GM06990 (cell line): Measurements from ENCODE around the gene REEP2.

ENCODE experiments used
- DNase-seq: peaks from one replicate; pipeline ENCODE4 v3.0.0-alpha.2; 2011; ENCODE audit not compliant: insufficient read length; ENCODE audit errors: extremely low read depth
- H3K27me3 ChIP-seq: replicated peaks from 2 replicates; pipeline ENCODE4 v1.6.0; 2011; ENCODE audit warnings: low read length; ENCODE audit not compliant: control insufficient read depth, insufficient read depth
- H3K36me3 ChIP-seq: 2 replicates; pipeline ENCODE4 v1.5.1; 2011; ENCODE audit warnings: low read length; ENCODE audit not compliant: control insufficient read depth, insufficient read depth
- H3K4me3 ChIP-seq: replicated peaks from 2 replicates; pipeline ENCODE4 v1.5.1; 2011; ENCODE audit warnings: low read depth, mild to moderate bottlenecking, control low read depth, low read length
- CTCF ChIP-seq: IDR thresholded peaks from 2 replicates; pipeline ENCODE4 v1.5.1; 2011; ENCODE audit warnings: low read length, control low read depth, mild to moderate bottlenecking, inconsistent platforms; ENCODE audit not compliant: insufficient read depth, poor library complexity, severe bottlenecking

The REEP2 gene

DNA sequence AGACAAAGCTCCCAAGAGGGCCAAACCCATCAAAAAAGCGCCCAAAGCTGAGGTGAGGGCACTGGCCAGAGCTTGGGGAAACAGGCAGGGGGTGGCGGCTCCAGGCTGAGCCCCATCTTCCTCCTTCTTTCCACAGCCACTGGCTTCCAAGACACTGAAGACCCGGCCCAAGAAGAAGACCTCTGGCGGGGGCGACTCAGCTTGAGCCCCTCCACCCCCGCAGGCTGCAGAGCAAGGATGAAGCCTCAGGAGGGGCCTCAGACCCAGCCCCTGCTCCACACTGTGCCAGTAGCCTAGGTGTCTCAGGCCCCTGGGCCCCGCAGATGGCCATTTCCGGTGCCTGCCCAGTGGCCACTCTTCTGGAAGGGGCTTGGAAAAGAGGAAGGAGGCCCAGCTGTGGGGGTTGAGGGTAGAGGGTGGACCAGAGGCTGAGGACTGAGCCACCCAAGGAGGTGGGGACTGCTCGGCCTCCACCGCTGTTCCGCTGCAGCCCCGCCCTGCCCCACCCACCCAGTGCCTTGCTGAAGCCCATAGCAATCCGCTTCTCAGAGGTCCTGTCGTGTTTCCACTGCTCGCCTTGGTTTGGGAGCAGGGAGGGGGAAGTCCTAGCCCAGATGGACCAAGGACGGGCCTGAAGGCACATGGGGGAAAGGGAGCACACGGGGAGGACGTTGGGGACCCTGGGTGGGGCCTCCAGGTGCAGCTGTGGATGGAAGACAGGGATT is 6.9 kb downstream of the REEP2 start:
- no peak for TF ChIP-seq CTCF
- no peak overlapping the region for H3K4me3 ChIP-seq
- no peaks in the 10 kb centered on the region for H3K36me3 ChIP-seq
- no peak for DNase-seq
- H3K27me3 ChIP-seq = no peaks in the 10 kb centered on the region

DNA sequence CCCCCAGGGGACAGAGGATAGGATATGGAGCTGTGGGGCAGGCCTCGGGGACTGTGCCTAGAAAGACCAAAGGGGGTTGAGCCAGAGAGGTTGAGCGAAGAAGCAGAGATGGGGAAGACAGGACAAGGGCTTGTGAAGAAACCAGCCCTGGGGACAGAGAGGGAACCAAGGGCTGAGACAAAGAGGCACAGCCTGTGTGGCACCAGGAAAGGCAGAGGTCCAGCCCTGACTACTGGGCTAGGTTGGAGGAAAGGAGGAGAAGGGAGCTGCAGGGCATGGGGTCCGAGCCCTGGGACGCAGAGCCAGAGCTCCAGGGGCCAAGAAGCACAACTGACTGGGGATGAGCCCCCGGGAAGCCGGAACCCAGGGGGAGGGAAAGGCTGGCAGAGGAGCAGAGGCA is 9.2 kb downstream of the REEP2 start:
- Histone ChIP-seq H3K4me3 (no peak overlapping the region), H3K27me3 (no peaks in the 10 kb centered on the region), H3K36me3 (no peaks in the 10 kb centered on the region)
- no peak for DNase-seq
- no peak for TF ChIP-seq CTCF

DNA sequence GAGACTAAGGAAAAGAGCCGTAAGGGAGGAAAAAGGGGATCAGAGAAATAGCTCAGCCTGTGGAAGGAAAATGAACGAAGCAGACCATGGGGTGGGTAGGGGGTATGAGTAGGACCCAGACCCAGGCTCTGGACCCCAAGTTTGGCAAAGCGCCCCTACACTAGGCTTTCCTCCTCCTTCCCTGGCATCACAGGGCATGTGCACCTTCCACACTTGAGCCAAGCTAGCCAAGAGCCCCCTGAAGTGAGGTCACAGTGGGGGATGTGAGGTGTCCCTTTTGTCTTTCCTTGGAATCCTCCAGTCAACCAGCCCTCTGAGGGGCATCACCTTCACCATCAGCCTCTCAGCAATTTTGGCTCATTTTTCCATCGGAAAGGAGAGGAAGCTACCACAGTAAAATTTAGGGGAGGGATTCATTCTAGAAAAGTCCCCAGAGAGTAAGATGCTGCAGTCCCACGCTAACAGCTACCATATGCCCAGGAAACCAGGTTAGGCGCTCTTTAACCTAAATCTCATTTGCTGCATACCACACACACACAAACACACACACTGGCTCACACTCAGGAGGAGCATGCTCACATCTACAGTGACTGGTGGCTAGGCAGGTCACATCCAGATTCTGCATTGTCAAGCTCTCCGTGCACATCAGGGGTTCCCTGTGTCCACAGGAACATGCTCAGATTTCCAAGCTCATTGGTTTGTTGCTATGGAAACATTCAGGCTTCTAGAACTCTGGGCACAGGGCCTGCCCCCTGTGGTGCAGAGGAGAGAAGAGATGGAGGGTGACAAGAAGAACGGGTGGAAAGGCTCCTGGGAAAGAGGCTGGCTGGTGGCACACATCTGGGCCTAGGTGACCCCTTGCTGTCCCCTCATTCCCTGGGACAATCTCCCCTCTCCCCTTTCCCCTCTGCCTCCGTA is 9.9 kb downstream of the REEP2 start:
- no peaks in the 10 kb centered on the region for H3K27me3 ChIP-seq
- no peaks in the 10 kb centered on the region for H3K36me3 ChIP-seq
- DNase-seq = no peak
- no peak for TF ChIP-seq CTCF
- no peak overlapping the region for H3K4me3 ChIP-seq

GRCh38 chr5:138449501-138450239 is 10.8 kb downstream of the REEP2 start:
- peak; percentile 74 for DNase-seq
- no peaks in the 10 kb centered on the region for H3K36me3 ChIP-seq
- H3K27me3 ChIP-seq = no peaks in the 10 kb centered on the region
- peak; percentile 96 for TF ChIP-seq CTCF
- H3K4me3 ChIP-seq = no peak overlapping the region; the same call in 1 of the 2 replicates

GRCh38 chr5:138450971-138451370 is 12.1 kb downstream of the REEP2 start:
- H3K27me3 ChIP-seq = no peaks in the 10 kb centered on the region
- H3K36me3 ChIP-seq = no peaks in the 10 kb centered on the region
- no peak for TF ChIP-seq CTCF
- no peak overlapping the region for H3K4me3 ChIP-seq
- DNase-seq = no peak
